Epithelial cell of prostate (primary cell): ENCODE data around the gene MACROD2.
"Not testable (repeated sequence)": the region's sequence is repeated elsewhere in the genome, so short reads cannot be mapped to it uniquely, and the experiment has no call there.

ENCODE experiments used
- DNase-seq: peaks from one replicate; pipeline ENCODE4 v3.0.0-alpha.2; 2011; ENCODE audit warnings: low read depth, low spot score
- H3K27ac ChIP-seq: fragments of 450-650 bp; 2 replicates; pipeline ENCODE4 v1.5.1; 2017; ENCODE audit warnings: mild to moderate bottlenecking

The MACROD2 gene

GRCh38 chr20:14235355-14235754, 240.0 kb downstream of the MACROD2 start:
- DNase-seq = peak; percentile 31
- H3K27ac ChIP-seq = peak overlapping the region; percentile 38

- no peak for DNase-seq
- no peak overlapping the region for H3K27ac ChIP-seq
Measured at GRCh38 chr20:14245368-14245970, 250.2 kb downstream of the MACROD2 start.

- DNase-seq = no peak
Measured at GRCh38 chr20:14259689-14260088, 264.4 kb downstream of the MACROD2 start.

GRCh38 chr20:14260367-14260766, 265.1 kb downstream of the MACROD2 start:
- H3K27ac ChIP-seq = no peak overlapping the region
- DNase-seq = no peak

More at GRCh38 chr20:14259689-14260088, 264.4 kb downstream of the MACROD2 start:
- H3K27ac ChIP-seq = no peak overlapping the region

- no peak for DNase-seq
- no peak overlapping the region for H3K27ac ChIP-seq
Measured at GRCh38 chr20:14264869-14265268, 269.6 kb downstream of the MACROD2 start.

- DNase-seq = no peak
- H3K27ac ChIP-seq = no peak overlapping the region
Measured at GRCh38 chr20:14266246-14266645, 270.9 kb downstream of the MACROD2 start.

GRCh38 chr20:14270751-14271150, 275.4 kb downstream of the MACROD2 start:
- H3K27ac ChIP-seq, DNase-seq: not testable (repeated sequence)

GRCh38 chr20:14282140-14282539, 286.8 kb downstream of the MACROD2 start:
- no peak overlapping the region for H3K27ac ChIP-seq
- DNase-seq = no peak

- H3K27ac ChIP-seq = peak overlapping the region; percentile 61
- no peak for DNase-seq
Measured at GRCh38 chr20:14284443-14284842, 289.1 kb downstream of the MACROD2 start.

- DNase-seq = peak; percentile 90
Measured at GRCh38 chr20:14288341-14289330, 293.3 kb downstream of the MACROD2 start.

GRCh38 chr20:14291502-14291901, 296.2 kb downstream of the MACROD2 start:
- DNase-seq = no peak
- no peak overlapping the region for H3K27ac ChIP-seq

More at GRCh38 chr20:14288341-14289330, 293.3 kb downstream of the MACROD2 start:
- peak overlapping the region; percentile 99 for H3K27ac ChIP-seq

GRCh38 chr20:14295238-14295637, 299.9 kb downstream of the MACROD2 start:
- H3K27ac ChIP-seq = no peak overlapping the region

GRCh38 chr20:14295770-14296309, 300.5 kb downstream of the MACROD2 start:
- DNase-seq = no peak
- H3K27ac ChIP-seq = no peak overlapping the region

More at GRCh38 chr20:14295238-14295637, 299.9 kb downstream of the MACROD2 start:
- DNase-seq = no peak

GRCh38 chr20:14299831-14300230, 304.5 kb downstream of the MACROD2 start:
- no peak overlapping the region for H3K27ac ChIP-seq
- DNase-seq = no peak

- H3K27ac ChIP-seq = no peak overlapping the region
- no peak for DNase-seq
Measured at GRCh38 chr20:14303106-14303505, 307.8 kb downstream of the MACROD2 start.

- no peak for DNase-seq
- no peak overlapping the region for H3K27ac ChIP-seq
Measured at GRCh38 chr20:14303651-14304050, 308.3 kb downstream of the MACROD2 start.

- DNase-seq = no peak
- H3K27ac ChIP-seq = no peak overlapping the region
Measured at GRCh38 chr20:14304472-14304871, 309.2 kb downstream of the MACROD2 start.

- DNase-seq = no peak
- H3K27ac ChIP-seq = no peak overlapping the region
Measured at GRCh38 chr20:14307956-14308355, 312.6 kb downstream of the MACROD2 start.

GRCh38 chr20:14310977-14311627, 315.8 kb downstream of the MACROD2 start:
- peak overlapping the region; percentile 4 for H3K27ac ChIP-seq
- no peak for DNase-seq

GRCh38 chr20:14312001-14312400, 316.7 kb downstream of the MACROD2 start:
- no peak for DNase-seq
- no peak overlapping the region for H3K27ac ChIP-seq
